Fibroblast of skin of right quadriceps (primary cell): Measurements from ENCODE around the gene FBXL14.
"Not testable (repeated sequence)": the region's sequence is repeated elsewhere in the genome, so short reads cannot be mapped to it uniquely, and the experiment has no call there.

Source experiments
- DNase-seq: peaks from one replicate; pipeline ENCODE4 v3.0.0-alpha.2; 2013

FBXL14 gene

DNA sequence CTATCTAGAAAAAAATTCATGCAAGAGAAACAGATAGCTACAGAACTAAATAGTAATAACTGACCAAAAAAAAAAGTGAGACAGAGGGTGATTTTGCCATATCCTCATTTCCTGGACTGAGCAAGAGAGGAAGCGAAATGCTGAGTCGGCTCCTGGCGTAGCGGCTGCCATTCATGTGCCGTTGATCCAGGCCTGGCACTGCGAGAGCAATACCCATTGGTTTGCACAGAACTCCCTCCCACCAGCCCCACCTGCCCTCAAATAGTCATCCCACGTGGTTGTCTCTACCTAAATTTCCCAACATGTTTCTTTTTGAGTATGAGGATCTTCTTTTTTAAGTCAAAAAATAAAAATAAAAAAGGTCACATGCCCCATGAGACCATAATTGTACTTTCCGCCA is 25.2 kb upstream of the FBXL14 start:
- no peak for DNase-seq

- no peak for DNase-seq
Measured at GRCh38 chr12:1619159-1619558, 24.8 kb upstream of the FBXL14 start.

DNA sequence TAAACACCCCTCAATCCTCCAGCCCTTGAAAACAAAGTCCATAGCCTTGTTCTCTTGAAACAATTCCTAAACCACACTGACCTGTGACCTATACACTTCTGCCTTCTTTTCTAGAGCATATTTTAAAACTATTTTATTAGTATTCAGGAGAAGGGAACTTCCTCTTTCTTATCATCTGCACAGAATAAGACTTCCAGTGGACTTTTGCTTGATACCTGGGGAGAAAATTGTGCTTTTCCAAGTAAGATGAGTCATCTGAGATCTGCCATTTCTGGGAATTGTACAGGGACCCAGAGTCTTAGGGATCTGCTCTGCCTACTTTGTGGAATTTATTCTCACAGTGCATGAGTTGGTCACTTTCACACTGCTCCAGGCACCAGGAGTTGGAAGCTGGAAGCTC is 24.1 kb upstream of the FBXL14 start:
- DNase-seq: peak; percentile 40

- no peak for DNase-seq
Measured at GRCh38 chr12:1616233-1617066, 22.1 kb upstream of the FBXL14 start.

- no peak for DNase-seq
Measured at GRCh38 chr12:1614360-1614759, 20.0 kb upstream of the FBXL14 start.

DNA sequence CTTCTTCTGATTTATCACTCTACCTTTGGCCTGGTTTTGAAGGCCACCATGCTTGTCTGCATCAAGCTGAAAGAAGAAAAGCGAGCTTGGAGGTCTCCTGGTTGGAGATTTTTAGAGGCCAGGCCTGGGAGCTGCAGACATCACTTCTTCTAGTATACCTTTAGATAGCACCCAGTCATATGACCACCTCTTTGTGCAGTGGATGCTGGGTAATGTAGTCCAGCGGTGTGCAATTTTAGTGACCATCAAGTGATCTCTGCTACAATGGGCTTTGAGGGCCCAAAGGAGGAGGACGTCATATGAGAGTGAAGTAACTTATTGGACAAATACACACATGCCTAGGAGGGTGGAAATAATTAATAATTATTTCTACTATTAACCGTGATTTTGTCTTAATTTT is 19.5 kb upstream of the FBXL14 start:
- DNase-seq: no peak

DNA sequence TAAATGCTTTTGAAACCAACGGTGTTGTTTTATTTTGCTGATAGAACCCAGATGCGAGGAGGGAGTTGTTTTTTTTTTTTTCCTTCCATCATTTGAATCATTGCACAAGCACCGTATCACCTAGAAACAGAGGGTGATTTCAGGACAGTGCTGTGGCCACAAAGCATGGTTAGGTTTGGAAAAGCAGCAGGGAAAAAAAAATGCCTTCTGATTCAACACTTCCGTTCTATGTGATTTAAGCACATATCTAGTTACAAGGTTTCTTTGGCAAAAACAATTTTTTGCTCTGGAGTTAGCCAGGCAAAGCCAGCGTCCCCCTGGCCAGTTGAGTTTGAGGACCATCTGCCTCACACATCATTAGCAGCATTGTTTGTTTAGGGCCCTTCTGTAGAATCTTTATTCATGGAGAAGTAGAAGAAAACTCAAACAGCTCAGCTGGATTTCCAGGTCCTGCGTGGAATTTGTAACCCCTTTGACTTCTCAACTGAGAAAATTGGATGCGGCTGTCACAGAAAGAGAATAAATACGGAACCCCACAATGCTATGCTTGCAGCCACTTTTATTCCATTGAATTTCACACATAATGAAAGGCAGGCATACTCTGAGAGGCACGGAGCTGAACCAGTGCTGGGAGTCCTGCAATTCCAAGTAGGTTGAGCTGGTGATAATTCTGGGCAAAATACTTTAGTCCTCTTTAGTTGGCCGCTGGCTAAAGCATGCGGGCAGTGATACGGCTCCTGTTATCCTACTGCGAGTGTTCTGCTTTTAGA is 17.6 kb upstream of the FBXL14 start:
- peak; percentile 93 for DNase-seq

DNA sequence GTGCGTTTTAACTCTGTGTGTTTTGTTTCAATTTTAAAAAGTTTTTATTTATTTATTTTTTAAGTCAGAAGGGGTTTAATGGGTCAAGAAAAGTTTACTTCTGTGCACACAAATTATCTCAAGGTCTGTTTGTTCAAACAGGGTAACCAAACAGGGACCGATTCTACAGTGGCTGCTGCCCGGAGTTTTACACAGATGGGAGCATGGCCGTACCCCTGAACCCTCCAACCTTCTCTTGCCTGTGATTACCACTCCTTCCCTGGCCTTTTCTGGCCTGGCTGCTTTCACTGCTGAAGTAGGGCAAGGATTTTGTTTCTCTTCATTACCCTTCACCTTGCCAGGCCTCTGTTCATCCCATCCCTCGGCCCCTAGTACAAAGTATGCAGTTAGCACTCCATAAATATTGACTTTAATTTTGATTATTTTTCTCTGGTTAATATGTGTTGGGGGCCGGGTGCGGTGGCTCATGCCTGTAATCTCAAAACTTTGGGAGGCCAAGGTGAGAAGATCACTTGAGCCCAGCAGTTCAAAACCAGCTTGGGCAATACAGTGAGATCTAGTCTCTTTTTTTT is 15.8 kb upstream of the FBXL14 start:
- DNase-seq: no peak

DNA sequence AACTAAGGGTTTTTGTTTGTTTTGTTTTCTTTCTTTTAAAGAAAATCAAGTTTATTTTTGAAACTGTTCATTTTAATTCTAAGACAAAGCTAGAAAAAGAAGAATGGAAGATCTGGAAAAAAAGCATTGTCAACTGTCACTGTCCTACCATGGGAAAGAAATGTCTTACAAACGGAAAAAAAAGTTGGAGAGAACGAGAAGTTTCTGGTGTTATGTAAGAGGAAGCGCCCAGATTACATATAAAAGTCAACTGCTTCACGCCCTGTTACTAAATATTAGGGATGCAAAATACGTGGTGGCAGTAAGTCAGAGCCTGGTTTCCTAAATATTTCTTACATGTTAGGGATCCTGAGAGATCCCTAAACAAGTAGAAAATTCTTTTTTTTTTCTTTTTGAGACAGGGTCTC is 14.3 kb upstream of the FBXL14 start:
- no peak for DNase-seq

DNA sequence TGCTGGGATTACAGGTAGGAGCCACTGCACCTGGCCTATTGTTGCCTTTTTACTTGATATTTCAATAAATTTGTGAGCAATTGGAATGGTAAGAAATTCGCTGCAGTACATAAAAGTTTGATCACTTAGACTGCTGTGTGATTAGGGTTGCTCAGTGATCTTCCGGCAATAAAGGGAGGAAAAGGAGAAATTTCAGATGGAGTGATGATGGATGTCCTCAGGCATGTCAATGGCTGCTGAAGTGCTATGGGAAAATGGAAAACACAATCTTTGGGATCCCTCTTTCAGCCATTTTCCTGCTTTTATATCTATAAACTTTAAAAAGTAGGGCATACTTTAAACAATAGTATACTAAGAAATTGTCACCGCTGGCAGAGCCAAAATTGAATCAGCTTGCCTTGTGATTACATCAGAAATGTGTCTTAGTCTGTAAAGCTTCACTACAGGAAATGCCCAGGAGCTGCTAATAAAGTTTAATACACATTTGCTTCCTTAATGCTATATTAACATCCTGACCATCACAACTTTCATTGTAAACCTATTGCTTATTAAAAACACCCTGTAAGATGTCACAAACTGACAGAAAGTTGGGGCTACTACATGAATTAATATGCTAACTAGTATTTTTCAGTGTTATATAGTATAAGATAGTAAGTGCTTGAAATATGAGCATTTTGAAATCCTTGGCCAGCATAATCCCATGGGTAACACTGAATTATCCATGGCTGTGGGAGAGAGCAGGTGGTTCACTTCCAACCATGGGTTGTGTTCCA is 13.7 kb upstream of the FBXL14 start:
- DNase-seq: peak; percentile 66

DNA sequence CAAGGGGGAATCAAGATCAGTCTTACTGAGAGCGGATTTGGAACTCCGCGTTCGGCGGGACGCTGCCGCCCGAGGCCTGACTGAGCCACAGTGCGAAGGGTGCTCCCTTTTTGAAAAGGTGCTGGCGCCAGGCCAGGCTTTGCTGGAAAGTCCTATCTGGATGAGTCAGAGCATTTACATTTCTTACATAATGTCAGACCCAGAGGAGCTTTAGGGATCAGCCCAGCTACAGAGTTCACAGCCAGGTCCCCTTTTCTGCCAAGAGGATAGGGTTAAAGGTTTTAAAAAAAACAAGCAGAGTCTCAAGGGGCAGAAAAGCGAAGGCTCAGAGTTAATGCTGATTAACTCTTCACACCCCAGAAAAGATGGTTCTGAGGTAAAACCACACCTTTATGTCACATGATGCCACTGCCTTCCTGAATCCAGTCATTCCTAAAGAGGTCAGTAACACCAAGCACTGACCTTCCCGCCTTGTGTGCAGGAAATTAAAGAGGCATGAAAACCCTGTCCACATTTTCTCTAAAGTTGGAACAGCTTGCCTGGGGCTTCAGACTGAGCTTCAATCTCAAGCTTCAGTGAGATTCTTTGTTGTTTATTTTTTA is 11.7 kb upstream of the FBXL14 start:
- peak; percentile 89 for DNase-seq

DNA sequence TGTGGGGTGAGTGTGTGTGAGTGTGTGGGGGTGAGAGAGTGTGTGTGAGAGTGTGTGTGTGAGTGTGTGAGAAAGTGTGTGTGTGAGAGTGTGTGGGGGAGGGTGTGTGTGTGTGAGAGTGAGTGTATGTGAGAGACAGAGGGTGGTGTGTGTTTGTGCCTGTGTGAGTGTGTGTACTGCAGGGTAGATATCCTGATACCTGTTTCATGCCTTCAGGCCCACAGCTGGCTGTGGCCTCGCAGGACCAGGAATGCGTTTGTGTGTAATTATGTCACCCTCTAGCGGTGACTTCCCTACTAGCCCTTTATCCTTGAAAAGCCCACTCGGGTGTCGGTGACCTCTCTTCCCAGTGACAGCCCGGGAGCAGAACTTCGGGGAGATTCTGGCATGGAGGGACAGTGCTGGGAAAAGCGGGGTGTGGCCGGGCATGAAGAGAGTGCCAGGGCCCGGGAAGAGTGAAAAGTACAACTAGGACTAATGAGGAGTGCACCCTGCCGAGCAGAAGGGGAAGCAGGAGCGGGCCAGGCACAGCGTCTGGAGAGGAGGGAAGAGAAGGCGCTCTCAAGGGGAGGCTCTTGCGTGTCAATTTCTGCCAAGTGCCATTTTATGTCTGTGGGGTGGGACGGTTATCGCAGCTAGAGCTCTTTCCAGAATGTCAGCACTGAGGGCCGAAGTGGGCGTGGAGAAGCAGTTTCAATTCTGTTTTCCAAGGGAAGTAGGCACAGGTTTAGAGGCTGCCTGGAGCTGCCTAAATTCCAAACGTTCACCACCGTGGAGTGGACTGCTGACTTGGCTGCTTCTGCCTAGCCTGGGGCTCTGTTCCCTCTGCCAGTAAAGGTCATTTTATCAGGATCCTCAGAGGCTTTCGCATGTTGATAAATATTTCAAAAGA is 11.0 kb upstream of the FBXL14 start:
- DNase-seq: peak; percentile 79

- no peak for DNase-seq
Measured at GRCh38 chr12:1604464-1604863, 10.1 kb upstream of the FBXL14 start.

- peak; percentile 49 for DNase-seq
Measured at GRCh38 chr12:1603269-1603993, 9.1 kb upstream of the FBXL14 start.

DNA sequence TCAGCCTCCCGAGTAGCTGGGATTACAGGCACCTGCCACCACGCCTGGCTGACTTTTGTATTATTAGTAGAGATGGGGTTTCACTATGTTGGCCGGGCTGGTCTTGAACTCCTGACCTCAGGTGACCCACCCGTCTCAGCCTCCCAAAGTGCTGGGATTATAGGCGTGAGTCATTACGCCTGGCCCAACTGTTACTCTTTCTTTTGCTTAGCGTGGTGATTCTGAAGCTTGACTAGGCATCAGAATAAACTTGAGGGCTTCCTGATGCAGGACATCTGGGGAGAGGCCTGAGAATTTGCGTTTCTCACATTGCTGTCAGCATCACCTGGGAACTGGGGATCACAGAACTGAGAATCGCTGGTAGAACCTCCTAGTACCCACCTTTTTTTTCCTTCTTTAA is 8.3 kb upstream of the FBXL14 start:
- not testable (repeated sequence) for DNase-seq

- DNase-seq: no peak
Measured at GRCh38 chr12:1598757-1599156, 4.4 kb upstream of the FBXL14 start.

- peak; percentile 50 for DNase-seq
Measured at GRCh38 chr12:1595690-1596347, 1.4 kb upstream of the FBXL14 start.

- no peak for DNase-seq
Measured at GRCh38 chr12:1595026-1595561, 713 bp upstream of the FBXL14 start.

DNA sequence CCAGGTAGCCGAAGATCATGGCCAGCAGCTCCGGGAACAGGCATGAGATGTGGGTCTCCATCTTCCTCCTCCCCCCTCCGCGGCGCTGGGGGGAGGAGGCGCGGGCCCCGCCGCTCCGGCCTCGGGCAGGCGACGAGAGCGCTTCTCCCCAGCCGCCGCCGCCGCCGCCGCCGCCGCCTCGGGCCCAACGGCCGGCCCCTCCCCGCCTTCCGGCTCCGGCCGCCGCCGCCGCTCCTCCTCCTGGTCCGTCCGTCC is 448 bp downstream of the FBXL14 start:
- DNase-seq: no peak
